Thyroid gland (tissue), 4 donors: Measurements from ENCODE around the gene GLRX5. TPM values are rescaled to one million over a fixed set of nuclear protein-coding genes. Genes with fewer than 3 reads are reported as not detected.

Experiments
- DNase-seq, 2 donors: peaks; one replicate each; pipeline ENCODE4 v3.0.0-alpha.2; 2019
- H3K27ac ChIP-seq, 3 donors: fragments of 200-600 bp; sonication (generic); 1 replicate in 2 of 3; 2 replicates in 1 of 3; pipeline ENCODE4 v1.5.1; 2016 to 2019; ENCODE audit warnings: mild to moderate bottlenecking in 1 of 3, moderate library complexity in 1 of 3
- H3K27me3 ChIP-seq: fragments of 200-600 bp; sonication (generic); one replicate; pipeline ENCODE4 v1.5.1; 2019
- H3K36me3 ChIP-seq, 2 donors: fragments of 200-600 bp; sonication (generic); one replicate each; pipeline ENCODE4 v1.5.1; 2016 to 2019
- H3K4me1 ChIP-seq, 2 donors: fragments of 200-600 bp; sonication (generic); one replicate each; pipeline ENCODE4 v1.5.1; 2017 to 2019
- H3K4me3 ChIP-seq, 3 donors: fragments of 200-600 bp; sonication (generic); replicated peaks in 1 of 3; 1 replicate in 2 of 3; 2 replicates in 1 of 3; pipeline ENCODE4 v1.5.1; 2016; ENCODE audit warnings: mild to moderate bottlenecking in 1 of 3
- H3K9me3 ChIP-seq: fragments of 200-600 bp; sonication (generic); one replicate; pipeline ENCODE4 v1.5.1; 2017
- CTCF ChIP-seq, 6 experiments: fragments of 200-600 bp in 3 of 6; fragments of 450-650 bp in 3 of 6; sonication (generic) in 3 of 6; IDR thresholded peaks; one replicate each; pipeline ENCODE4 v1.5.1; 2016 to 2019; ENCODE audit warnings: antibody characterized with exemption in 6 of 6, mild to moderate bottlenecking in 2 of 6, inconsistent platforms in 1 of 6, moderate library complexity in 1 of 6
- POLR2A ChIP-seq, 2 donors: fragments of 450-650 bp; IDR thresholded peaks; one replicate each; pipeline ENCODE4 v1.6.1; 2017; ENCODE audit warnings: antibody characterized with exemption in 2 of 2, mild to moderate bottlenecking in 2 of 2, moderate library complexity in 1 of 2
- WGBS, 2 donors: methylation state at CpG; one replicate each; pipeline ENCODE4 v1.1.5; 2017; 5-methylcytosine and 5-hydroxymethylcytosine counted together
- intact Hi-C: fragments of 100-400 bp; cut with DNase I; formaldehyde crosslinking; loops from one replicate; pipeline ENCODE4 v1.15.1; 2023
- total RNA-seq, 4 donors: library from RNA; depleted of rRNA; stranded (reverse); fragments of >200 nt; gene quantifications; one replicate each; pipeline ENCODE4 v1.2.3, GENCODE V29; 2016

GLRX5 gene
- total RNA-seq, 4 donors from 2014 or later = 33.9 to 64.1 (median 41.3) TPM

- 87 to 93% methylated on average over 14 of the region's 14 CpGs for WGBS, 2 donors
Observed at GRCh38 chr14:95502381-95502950, 32.4 kb upstream of the GLRX5 start.

GRCh38 chr14:95503365-95504134, 31.3 kb upstream of the GLRX5 start:
- whole genome bisulfite sequencing, 2 donors = 88 to 93% methylated on average over 8 of the region's 8 CpGs
- no peaks in the 10 kb centered on the region for H3K9me3 ChIP-seq
- H3K4me1 ChIP-seq = peaks cover 17 to 36% of the 10 kb centered on the region in 2 donors
- no peak overlapping the region for H3K4me3 ChIP-seq
- no peak for DNase-seq
- TF ChIP-seq CTCF (IDR thresholded peaks at IDR 0.05) = no peak
- no peak for TF ChIP-seq POLR2A (IDR thresholded peaks at IDR 0.05)
- H3K27ac ChIP-seq = no peak overlapping the region
- no peaks in the 10 kb centered on the region for H3K36me3 ChIP-seq
- intact Hi-C loops = no loop called here
- H3K27me3 ChIP-seq = no peaks in the 10 kb centered on the region

More at GRCh38 chr14:95502381-95502950, 32.4 kb upstream of the GLRX5 start:
- no peak for TF ChIP-seq CTCF (IDR thresholded peaks at IDR 0.05)
- no peak for TF ChIP-seq POLR2A (IDR thresholded peaks at IDR 0.05)
- Histone ChIP-seq H3K36me3 (no peaks in the 10 kb centered on the region), H3K27ac (no peak overlapping the region), H3K4me3 (no peak overlapping the region), H3K9me3 (no peaks in the 10 kb centered on the region), H3K27me3 (no peaks in the 10 kb centered on the region), H3K4me1 (peaks cover 19 to 36% of the 10 kb centered on the region in 2 donors)
- intact Hi-C loops = no loop called here
- DNase-seq = no peak

GRCh38 chr14:95504135-95505029, 30.5 kb upstream of the GLRX5 start:
- peak in 1 of 2 donors; percentile 47 for DNase-seq
- H3K4me1 ChIP-seq = peaks cover 15 to 32% of the 10 kb centered on the region in 2 donors
- H3K36me3 ChIP-seq = no peaks in the 10 kb centered on the region
- H3K27ac ChIP-seq = no peak overlapping the region
- intact Hi-C loops = no loop called here
- H3K4me3 ChIP-seq = no peak overlapping the region
- WGBS, 2 donors = 71 to 83% methylated on average over 6 of the region's 6 CpGs
- no peaks in the 10 kb centered on the region for H3K9me3 ChIP-seq
- H3K27me3 ChIP-seq = no peaks in the 10 kb centered on the region
- TF ChIP-seq POLR2A (IDR thresholded peaks at IDR 0.05) (no peak), CTCF (IDR thresholded peaks at IDR 0.05) (no peak)

GRCh38 chr14:95505030-95505589, 29.7 kb upstream of the GLRX5 start:
- intact Hi-C loops = no loop called here
- no peak overlapping the region for H3K4me3 ChIP-seq
- no peaks in the 10 kb centered on the region for H3K36me3 ChIP-seq
- peaks cover 15 to 32% of the 10 kb centered on the region in 2 donors for H3K4me1 ChIP-seq
- no peak for TF ChIP-seq POLR2A (IDR thresholded peaks at IDR 0.05)
- TF ChIP-seq CTCF (IDR thresholded peaks at IDR 0.05) = no peak
- H3K9me3 ChIP-seq = no peaks in the 10 kb centered on the region
- H3K27me3 ChIP-seq = no peaks in the 10 kb centered on the region
- no peak overlapping the region for H3K27ac ChIP-seq
- no peak for DNase-seq
- WGBS, 2 donors = 89% methylated on average over 16 to 17 of the region's 17 CpGs
